HG02885 (cell line): ENCODE data around the gene MAP7D1.
"Not testable (repeated sequence)": the region's sequence is repeated elsewhere in the genome, so short reads cannot be mapped to it uniquely, and the experiment has no call there.

Experiments used
- ATAC-seq: cut with Tn5 transposase; IDR thresholded peaks from one replicate; pipeline ENCODE4 v1.9.1; 2021; ENCODE audit warnings: mild to moderate bottlenecking; ENCODE audit not compliant: unreplicated experiment, poor library complexity

Gene MAP7D1

GRCh38 chr1:36187800-36188593 is 32.0 kb downstream of the MAP7D1 start:
- ATAC-seq, result peak; percentile 66

GRCh38 chr1:36196805-36197204 is 40.8 kb downstream of the MAP7D1 start:
- not testable (repeated sequence) for ATAC-seq

GRCh38 chr1:36198641-36199040 is 42.7 kb downstream of the MAP7D1 start:
- ATAC-seq, result no peak

DNA sequence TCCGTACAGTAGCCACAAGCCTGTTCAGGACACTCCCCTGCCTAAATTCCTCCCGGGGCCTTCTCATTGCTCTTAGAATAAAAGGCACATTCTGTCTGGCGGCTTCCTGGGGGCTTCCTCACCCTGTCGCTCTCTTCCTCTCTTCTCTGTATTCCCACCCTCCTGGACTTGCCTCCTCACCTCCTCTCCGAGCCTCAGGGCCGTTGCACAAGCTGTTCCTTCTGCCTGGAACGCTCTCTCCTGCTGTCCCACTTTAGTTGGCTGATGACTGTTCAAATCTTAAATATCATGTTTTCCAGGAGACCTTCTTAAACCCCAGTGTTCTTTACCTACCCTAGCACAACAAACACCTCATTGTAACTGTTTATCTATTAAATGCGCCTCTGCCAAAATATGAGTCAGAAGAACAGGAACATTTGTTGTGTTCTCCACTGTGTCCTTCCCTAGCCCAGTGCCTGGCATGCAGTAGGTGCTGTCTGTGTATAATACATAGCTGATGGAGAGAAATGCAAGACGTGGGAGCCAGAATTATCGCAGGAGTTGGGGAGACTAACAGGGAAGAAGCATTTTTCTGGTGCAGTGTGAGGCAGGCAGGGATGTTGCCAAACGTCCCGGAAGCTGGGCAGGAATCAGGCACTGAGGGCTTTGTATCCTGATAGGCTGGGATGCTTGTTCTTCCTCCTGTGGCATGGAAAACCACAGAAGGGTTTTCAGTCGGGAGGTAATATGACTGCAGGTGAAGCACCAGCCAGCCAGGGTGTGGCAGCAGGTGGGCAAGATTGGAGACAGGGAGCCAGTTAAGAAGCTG is 44.2 kb downstream of the MAP7D1 start:
- ATAC-seq, result no peak

DNA sequence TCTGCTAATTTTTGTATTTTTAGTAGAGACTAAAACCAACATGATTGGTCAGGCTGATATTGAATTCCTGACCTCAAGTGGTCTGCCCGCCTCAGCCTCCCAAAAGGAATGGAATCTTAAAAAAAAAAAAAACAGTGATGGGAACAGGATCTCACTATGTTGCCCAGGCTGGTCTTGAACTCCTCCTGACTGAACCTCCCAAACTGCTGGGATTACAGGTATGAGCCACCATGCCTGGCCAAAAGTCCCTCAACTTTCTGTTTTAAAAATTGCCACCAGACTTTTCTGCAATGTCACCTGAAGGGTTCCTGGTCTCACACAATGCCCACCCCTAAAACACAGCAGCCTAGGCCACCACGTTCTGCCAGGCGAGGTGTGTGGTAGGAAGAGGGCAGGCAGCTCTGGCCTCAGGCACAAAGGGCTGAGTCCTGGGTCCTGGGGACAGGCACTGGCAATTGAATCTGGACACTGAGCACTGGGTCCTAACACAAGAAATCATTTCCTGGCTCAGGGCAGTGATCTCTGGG is 47.1 kb downstream of the MAP7D1 start:
- ATAC-seq, result no peak

DNA sequence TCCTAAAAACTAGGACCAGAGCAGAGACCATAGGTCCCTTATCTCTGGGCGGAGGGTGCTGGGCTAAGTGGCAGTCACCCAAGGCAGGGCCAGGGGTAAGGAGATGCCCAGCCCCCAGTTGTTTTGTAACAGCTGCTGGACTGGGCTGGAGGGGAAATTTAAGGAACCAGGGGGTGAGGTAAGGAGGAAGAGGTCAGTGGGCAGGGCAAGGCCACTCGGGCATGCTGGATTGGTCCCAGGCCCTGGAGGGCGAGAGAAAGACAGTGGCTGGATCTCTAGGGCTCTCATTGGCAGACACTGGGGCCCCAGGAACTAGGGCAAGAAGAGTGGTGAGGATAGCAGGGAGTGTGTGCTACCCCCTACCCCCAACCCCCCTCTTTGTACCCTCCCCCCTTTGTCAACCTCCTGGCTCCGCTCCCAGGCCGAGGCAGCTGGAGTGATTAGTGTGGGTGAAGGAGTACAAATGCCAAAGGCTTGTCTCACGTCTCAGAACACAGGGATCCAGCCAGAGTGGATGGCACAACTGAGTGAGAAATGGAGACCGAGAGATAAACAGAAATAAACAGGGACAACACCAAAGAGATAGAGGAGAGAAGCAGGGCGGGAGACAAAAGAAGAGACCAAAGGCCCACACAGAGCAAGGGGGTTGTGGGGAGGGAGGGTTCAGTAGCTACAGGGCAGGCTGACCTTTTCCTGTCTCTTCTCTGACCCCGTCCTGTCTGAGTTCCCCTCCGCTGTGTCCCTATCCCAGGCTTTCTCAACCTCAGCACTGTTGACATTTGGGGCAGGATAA is 47.8 kb downstream of the MAP7D1 start:
- ATAC-seq, result no peak

- no peak for ATAC-seq
Measured at GRCh38 chr1:36204347-36204909, 48.5 kb downstream of the MAP7D1 start.

- no peak for ATAC-seq
Measured at GRCh38 chr1:36206323-36206858, 50.4 kb downstream of the MAP7D1 start.

DNA sequence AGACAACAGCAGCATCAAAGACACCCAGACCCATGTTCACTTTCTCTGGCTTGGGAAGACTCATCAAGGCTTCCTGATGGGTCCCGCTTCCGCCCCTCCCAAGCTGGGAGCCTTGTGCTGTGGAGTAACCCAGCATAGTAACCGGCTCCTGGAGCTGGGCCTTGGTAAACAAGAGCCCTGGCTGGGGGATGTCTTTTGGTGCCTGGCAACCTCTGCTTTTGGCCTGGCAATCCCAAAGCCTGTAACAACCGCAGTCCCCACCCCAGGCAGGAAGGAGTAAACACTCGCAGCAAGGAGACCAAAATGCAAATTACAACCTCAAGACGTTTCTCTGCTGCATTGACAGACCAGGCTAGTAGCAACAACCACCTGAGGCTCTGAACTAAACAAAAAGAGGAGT is 51.4 kb downstream of the MAP7D1 start:
- ATAC-seq, result no peak

DNA sequence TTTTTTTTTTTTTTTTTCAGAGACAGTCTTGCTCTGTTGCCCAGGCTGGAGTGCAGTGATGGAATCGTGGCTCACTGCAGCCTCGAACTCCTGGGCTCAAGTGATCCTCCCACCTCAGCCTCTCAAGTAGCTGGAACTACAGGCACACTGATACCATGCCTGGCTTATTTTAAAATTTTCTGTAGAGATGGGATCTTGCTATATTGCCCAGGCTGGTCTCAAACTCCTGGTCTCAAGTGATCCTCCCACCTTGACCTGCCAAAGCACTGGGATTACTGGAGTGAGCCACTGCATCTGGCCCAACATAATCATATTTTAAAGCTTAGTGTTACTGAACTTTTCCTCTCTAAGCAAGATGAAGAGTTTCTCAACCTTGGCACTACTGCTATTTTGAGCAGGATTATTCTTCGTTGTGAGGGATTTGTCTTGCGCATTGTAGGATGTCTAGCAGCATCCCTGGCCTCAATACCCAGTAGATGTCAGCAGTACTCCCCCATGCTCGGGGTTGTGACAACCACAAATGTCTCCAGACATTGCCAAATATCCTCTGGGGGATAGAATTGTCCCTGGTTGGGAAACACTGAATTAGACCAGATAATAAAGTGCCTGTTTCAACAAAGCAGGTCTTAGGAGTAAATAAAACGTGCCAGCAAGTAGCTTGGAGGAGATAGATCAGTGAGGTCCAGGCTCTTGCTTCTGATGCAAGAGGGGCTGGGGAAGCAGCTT is 53.2 kb downstream of the MAP7D1 start:
- no peak for ATAC-seq

GRCh38 chr1:36211307-36211706 is 55.3 kb downstream of the MAP7D1 start:
- ATAC-seq, result no peak

GRCh38 chr1:36211841-36212240 is 55.9 kb downstream of the MAP7D1 start:
- ATAC-seq, result no peak

DNA sequence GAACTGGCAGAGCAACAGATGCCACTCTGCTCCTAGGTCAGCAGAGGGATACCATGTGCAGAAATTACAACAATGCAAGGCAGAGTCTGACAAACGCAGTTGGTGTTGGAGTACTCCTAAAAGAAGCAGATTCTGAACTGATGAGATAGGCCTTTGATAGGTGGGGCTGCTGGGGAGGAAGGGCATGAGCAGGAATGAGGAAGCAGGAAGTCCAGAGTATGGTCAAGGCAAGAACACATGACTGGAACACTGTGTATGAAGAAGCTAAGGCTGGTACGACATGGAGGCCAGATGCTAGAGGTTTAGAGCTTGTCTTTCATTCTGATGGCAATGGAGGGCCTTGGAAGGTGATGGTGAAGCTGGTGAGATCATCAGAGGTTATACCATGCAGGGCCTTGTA is 56.8 kb downstream of the MAP7D1 start:
- ATAC-seq, result no peak

GRCh38 chr1:36217670-36218069 is 61.7 kb downstream of the MAP7D1 start:
- ATAC-seq, result no peak

GRCh38 chr1:36221901-36222300 is 65.9 kb downstream of the MAP7D1 start:
- not testable (repeated sequence) for ATAC-seq

GRCh38 chr1:36222481-36223380 is 66.8 kb downstream of the MAP7D1 start:
- ATAC-seq, result no peak

DNA sequence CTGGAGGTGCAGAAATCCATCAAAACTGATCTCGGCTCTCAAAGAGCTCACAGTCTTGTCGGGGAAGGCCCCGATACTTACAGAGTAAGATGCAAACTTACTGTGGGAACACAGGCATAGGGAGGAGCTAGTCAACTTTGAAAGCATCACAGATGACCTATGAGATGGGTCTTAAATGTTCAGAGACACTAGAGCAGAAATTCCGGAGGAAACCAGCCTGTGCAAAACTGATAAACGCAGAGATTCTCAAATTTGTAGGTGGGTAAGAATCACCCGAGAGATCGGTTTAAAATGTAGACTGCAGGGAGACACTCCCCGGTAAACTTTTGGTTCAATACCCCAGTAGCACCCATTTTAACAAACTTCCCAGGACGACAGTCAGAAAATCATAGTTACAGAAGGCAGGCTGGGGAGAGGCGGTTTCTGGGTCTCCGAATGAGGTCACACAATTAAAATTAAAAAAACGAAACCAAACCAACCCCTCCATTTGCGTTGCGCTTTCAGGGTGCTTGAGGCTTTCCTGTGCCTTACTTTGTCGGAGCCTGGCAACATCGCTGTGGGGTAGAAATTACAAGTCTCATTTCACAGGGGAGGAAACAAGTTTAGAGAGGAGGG is 67.5 kb downstream of the MAP7D1 start:
- peak; percentile 20 for ATAC-seq

GRCh38 chr1:36223996-36224536 is 68.1 kb downstream of the MAP7D1 start, which contains the start of gene THRAP3:
Gene THRAP3, plus strand, starts transcription at chr1:36224443. Its CDS starts 58,121 bp downstream, at chr1:36282564.
- peak; percentile 90 for ATAC-seq
